Measurements from ENCODE around the gene CHST9. TPM values are rescaled to one million over a fixed set of nuclear protein-coding genes. Genes with fewer than 3 reads are reported as not detected.

CHST9 gene
- total RNA-seq, 1 experiment from 2014 or later: 0.07 TPM

- CTCF ChIA-PET: no interaction called here
- Histone ChIP-seq H3K4me2 (no peak overlapping the region), H3K79me2 (ENCODE audit: low read depth) (no peaks in the 10 kb centered on the region), H3F3A (ENCODE audit: insufficient read depth, low read depth) (no peaks in the 10 kb centered on the region), H3K4me3 (no peak overlapping the region), H3K27ac (no peak overlapping the region), H3K27me3 (ENCODE audit: insufficient read depth, low read depth) (no peaks in the 10 kb centered on the region), H3K4me1 (replicated peaks; ENCODE audit: insufficient read depth) (no peaks in the 10 kb centered on the region), H4K20me1 (ENCODE audit: insufficient read depth) (no peaks in the 10 kb centered on the region), H2AFZ (no peak overlapping the region), H3K9me3 (ENCODE audit: insufficient read depth, low read depth) (no peaks in the 10 kb centered on the region), H3K9me2 (ENCODE audit: insufficient read depth) (no peaks in the 10 kb centered on the region), H3K36me3 (ENCODE audit: low read depth) (no peaks in the 10 kb centered on the region)
- no peak for DNase-seq
- POLR2A ChIA-PET (ENCODE audit: unreplicated experiment): no interaction called here
- TF ChIP-seq, protein P1, sequence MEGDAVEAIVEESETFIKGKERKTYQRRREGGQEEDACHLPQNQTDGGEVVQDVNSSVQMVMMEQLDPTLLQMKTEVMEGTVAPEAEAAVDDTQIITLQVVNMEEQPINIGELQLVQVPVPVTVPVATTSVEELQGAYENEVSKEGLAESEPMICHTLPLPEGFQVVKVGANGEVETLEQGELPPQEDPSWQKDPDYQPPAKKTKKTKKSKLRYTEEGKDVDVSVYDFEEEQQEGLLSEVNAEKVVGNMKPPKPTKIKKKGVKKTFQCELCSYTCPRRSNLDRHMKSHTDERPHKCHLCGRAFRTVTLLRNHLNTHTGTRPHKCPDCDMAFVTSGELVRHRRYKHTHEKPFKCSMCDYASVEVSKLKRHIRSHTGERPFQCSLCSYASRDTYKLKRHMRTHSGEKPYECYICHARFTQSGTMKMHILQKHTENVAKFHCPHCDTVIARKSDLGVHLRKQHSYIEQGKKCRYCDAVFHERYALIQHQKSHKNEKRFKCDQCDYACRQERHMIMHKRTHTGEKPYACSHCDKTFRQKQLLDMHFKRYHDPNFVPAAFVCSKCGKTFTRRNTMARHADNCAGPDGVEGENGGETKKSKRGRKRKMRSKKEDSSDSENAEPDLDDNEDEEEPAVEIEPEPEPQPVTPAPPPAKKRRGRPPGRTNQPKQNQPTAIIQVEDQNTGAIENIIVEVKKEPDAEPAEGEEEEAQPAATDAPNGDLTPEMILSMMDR (conservative IDR thresholded peaks at IDR 0.05): no peak
- TF ChIP-seq EZH2 (IDR thresholded peaks at IDR 0.05; ENCODE audit: low read depth): no peak
- no TSS peak for BruUV-seq (replicated peaks)
- intact Hi-C loops (cut with micrococcal nuclease; ENCODE audit: unreplicated experiment): no loop called here
These were observed 9.2 kb downstream of the CHST9 start for GRCh38 chr18:27175914-27176313.

- no peaks in the 10 kb centered on the region for H3K9me3 ChIP-seq (ENCODE audit: insufficient read depth, low read depth)
- H3K36me3 ChIP-seq (ENCODE audit: low read depth): no peaks in the 10 kb centered on the region
- H3K4me1 ChIP-seq (replicated peaks; ENCODE audit: insufficient read depth): no peaks in the 10 kb centered on the region
- no peaks in the 10 kb centered on the region for H3F3A ChIP-seq (ENCODE audit: insufficient read depth, low read depth)
- no peak for TF ChIP-seq EZH2 (IDR thresholded peaks at IDR 0.05; ENCODE audit: low read depth)
- TF ChIP-seq, protein P1 (conservative IDR thresholded peaks at IDR 0.05): no peak
- H3K27ac ChIP-seq: no peak overlapping the region
- H4K20me1 ChIP-seq (ENCODE audit: insufficient read depth): no peaks in the 10 kb centered on the region
- H3K4me2 ChIP-seq: no peak overlapping the region
- no peak for DNase-seq
- BruUV-seq (replicated peaks): no TSS peak
- no peak overlapping the region for H3K4me3 ChIP-seq
- POLR2A ChIA-PET (ENCODE audit: unreplicated experiment): no interaction called here
- H3K9me2 ChIP-seq (ENCODE audit: insufficient read depth): no peaks in the 10 kb centered on the region
- CTCF ChIA-PET: no interaction called here
- H3K27me3 ChIP-seq (ENCODE audit: insufficient read depth, low read depth): no peaks in the 10 kb centered on the region
- no peak overlapping the region for H2AFZ ChIP-seq
- H3K79me2 ChIP-seq (ENCODE audit: low read depth): no peaks in the 10 kb centered on the region
- intact Hi-C loops (cut with micrococcal nuclease; ENCODE audit: unreplicated experiment): no loop called here
These were observed 9.9 kb downstream of the CHST9 start for GRCh38 chr18:27175245-27175644.

DNA sequence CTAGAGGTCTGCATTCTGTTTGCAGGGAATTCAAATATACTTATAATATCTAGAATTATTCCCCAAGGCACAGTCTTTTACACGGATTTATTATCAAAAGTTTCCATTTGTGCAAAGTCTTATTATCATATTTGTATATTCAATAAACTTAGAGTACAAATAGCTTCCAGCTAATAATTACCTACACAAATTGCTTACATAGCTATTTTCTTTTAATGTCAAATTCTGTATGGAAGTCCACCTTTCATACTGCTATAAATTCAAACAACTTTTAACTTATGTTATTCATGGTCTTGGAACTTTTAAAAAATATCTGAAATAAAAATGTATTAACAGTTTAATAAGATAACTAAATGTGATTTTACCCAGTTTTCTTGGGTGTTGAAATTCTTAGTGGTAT, 13.1 kb downstream of the CHST9 start:
- no peak for TF ChIP-seq EZH2 (IDR thresholded peaks at IDR 0.05; ENCODE audit: low read depth)
- TF ChIP-seq, protein P1 (conservative IDR thresholded peaks at IDR 0.05): no peak
- Histone ChIP-seq H3K4me1 (replicated peaks; ENCODE audit: insufficient read depth) (no peaks in the 10 kb centered on the region), H2AFZ (no peak overlapping the region), H3K79me2 (ENCODE audit: low read depth) (no peaks in the 10 kb centered on the region), H3K9me2 (ENCODE audit: insufficient read depth) (no peaks in the 10 kb centered on the region), H3K27ac (no peak overlapping the region), H4K20me1 (ENCODE audit: insufficient read depth) (no peaks in the 10 kb centered on the region), H3K9me3 (ENCODE audit: insufficient read depth, low read depth) (no peaks in the 10 kb centered on the region), H3K4me3 (no peak overlapping the region), H3K27me3 (ENCODE audit: insufficient read depth, low read depth) (no peaks in the 10 kb centered on the region), H3K36me3 (ENCODE audit: low read depth) (no peaks in the 10 kb centered on the region), H3K4me2 (no peak overlapping the region), H3F3A (ENCODE audit: insufficient read depth, low read depth) (no peaks in the 10 kb centered on the region)
- CTCF ChIA-PET: no interaction called here
- POLR2A ChIA-PET (ENCODE audit: unreplicated experiment): no interaction called here
- no peak for DNase-seq
- no TSS peak for BruUV-seq (replicated peaks)
- intact Hi-C loops (cut with micrococcal nuclease; ENCODE audit: unreplicated experiment): no loop called here

Data from PC-9 (cell line).